Testis (tissue), 3 donors: Measurements from ENCODE around the gene USP49. TPM values are rescaled to one million over a fixed set of nuclear protein-coding genes. Genes with fewer than 3 reads are reported as not detected.

Source experiments
- DNase-seq: peaks from one replicate; pipeline ENCODE4 v3.0.0-alpha.2; 2019
- H3K27ac ChIP-seq, 2 donors: fragments of 200-600 bp; sonication (generic); one replicate each; pipeline ENCODE4 v1.5.1; 2019
- H3K27me3 ChIP-seq: fragments of 200-600 bp; sonication (generic); one replicate; pipeline ENCODE4 v1.5.1; 2019
- H3K36me3 ChIP-seq: fragments of 200-600 bp; sonication (generic); one replicate; pipeline ENCODE4 v1.5.1; 2017; ENCODE audit warnings: low read depth; ENCODE audit errors: missing control alignments
- H3K4me1 ChIP-seq: fragments of 200-600 bp; sonication (generic); one replicate; pipeline ENCODE4 v1.5.1; 2019
- H3K4me3 ChIP-seq, 2 donors: fragments of 200-600 bp; sonication (generic); one replicate each; pipeline ENCODE4 v1.5.1; 2017 to 2019
- H3K9me3 ChIP-seq: fragments of 200-600 bp; sonication (generic); one replicate; pipeline ENCODE4 v1.5.1; 2017
- CTCF ChIP-seq, 3 experiments: fragments of 450-650 bp in 2 of 3; fragments of 200-600 bp in 1 of 3; sonication (generic) in 1 of 3; IDR thresholded peaks; one replicate each; pipeline ENCODE4 v1.5.1; 2016 to 2019; ENCODE audit warnings: antibody characterized with exemption in 3 of 3, mild to moderate bottlenecking in 2 of 3, moderate library complexity in 1 of 3
- POLR2A ChIP-seq: fragments of 450-650 bp; IDR thresholded peaks from one replicate; pipeline ENCODE4 v1.6.1; 2017; ENCODE audit warnings: antibody characterized with exemption, mild to moderate bottlenecking, moderate library complexity
- WGBS, 2 donors: methylation state at CpG; one replicate each; pipeline ENCODE4 v1.1.5; 2018; 5-methylcytosine and 5-hydroxymethylcytosine counted together
- intact Hi-C: fragments of 100-400 bp; cut with DNase I; formaldehyde crosslinking; loops from one replicate; pipeline ENCODE4 v1.15.1; 2023; ENCODE audit warnings: low total_unique reads
- polyA plus RNA-seq: library from polyadenylated mRNA; stranded (reverse); fragments of 350-450 nt; fragmentation: Illumina TruSeq; extraction: RNeasy Lipid Tissue Mini Kit (QIAGEN cat#74804); gene quantifications from one replicate; pipeline ENCODE4 v1.2.3, GENCODE V29; 2014; ENCODE audit warnings: low read depth, low replicate concordance; ENCODE audit not compliant: insufficient read depth
- total RNA-seq, 2 donors: library from RNA; depleted of rRNA; stranded (reverse); fragments of >200 nt; gene quantifications; one replicate each; pipeline ENCODE4 v1.2.3, GENCODE V29; 2016

The USP49 gene
- total and polyA plus RNA-seq, 3 donors from 2014 or later = 9.3 to 26.3 (median 19.7) TPM

GRCh38 chr6:41811095-41811494 lies 84.1 kb downstream of the USP49 start:
- Histone ChIP-seq H3K27me3 (no peaks in the 10 kb centered on the region), H3K36me3 (no peaks in the 10 kb centered on the region), H3K4me3 (no peak overlapping the region), H3K4me1 (no peaks in the 10 kb centered on the region), H3K9me3 (no peaks in the 10 kb centered on the region), H3K27ac (no peak overlapping the region)
- intact Hi-C loops = no loop called here
- TF ChIP-seq CTCF (IDR thresholded peaks at IDR 0.05) = no peak
- TF ChIP-seq POLR2A = no peak
- 95% methylated on average over 3 of the region's 3 CpGs for WGBS, 2 donors
- DNase-seq = no peak

GRCh38 chr6:41805830-41806774 lies 89.1 kb downstream of the USP49 start:
- peak; percentile 33 for DNase-seq

GRCh38 chr6:41801380-41801779 lies 93.8 kb downstream of the USP49 start:
- H3K4me3 ChIP-seq = no peak overlapping the region
- H3K27me3 ChIP-seq = no peaks in the 10 kb centered on the region
- no peaks in the 10 kb centered on the region for H3K9me3 ChIP-seq
- no peak overlapping the region for H3K27ac ChIP-seq
- 75 to 81% methylated on average over 2 of the region's 2 CpGs for WGBS, 2 donors
- intact Hi-C loops = no loop called here
- no peak for DNase-seq
- TF ChIP-seq POLR2A = no peak
- peak in 1 of 3 experiments; percentile 16 for TF ChIP-seq CTCF (IDR thresholded peaks at IDR 0.05)
- no peaks in the 10 kb centered on the region for H3K4me1 ChIP-seq
- H3K36me3 ChIP-seq = no peaks in the 10 kb centered on the region

More at GRCh38 chr6:41805830-41806774, 89.1 kb downstream of the USP49 start:
- Histone ChIP-seq H3K27ac (no peak overlapping the region), H3K4me1 (no peaks in the 10 kb centered on the region), H3K9me3 (no peaks in the 10 kb centered on the region), H3K4me3 (peak overlapping the region; percentile 18 to 53), H3K27me3 (no peaks in the 10 kb centered on the region), H3K36me3 (no peaks in the 10 kb centered on the region)
- TF ChIP-seq CTCF (IDR thresholded peaks at IDR 0.05) (no peak), POLR2A (no peak)
- intact Hi-C loops = no loop called here
- WGBS, 2 donors = 74 to 90% methylated on average over 24 to 74 of the region's 74 CpGs

- H3K36me3 ChIP-seq = no peaks in the 10 kb centered on the region
- no peaks in the 10 kb centered on the region for H3K9me3 ChIP-seq
- H3K4me3 ChIP-seq = no peak overlapping the region
- TF ChIP-seq CTCF (IDR thresholded peaks at IDR 0.05) = no peak
- no peak for TF ChIP-seq POLR2A
- H3K27ac ChIP-seq = no peak overlapping the region
- no peak for DNase-seq
- intact Hi-C loops = no loop called here
- H3K27me3 ChIP-seq = no peaks in the 10 kb centered on the region
- H3K4me1 ChIP-seq = no peaks in the 10 kb centered on the region
- WGBS, 2 donors = 83 to 88% methylated on average over 2 of the region's 2 CpGs
Observed at GRCh38 chr6:41799559-41799911, 95.6 kb downstream of the USP49 start.
